Activated CD8-positive, alpha-beta memory T cell treated with anti-CD3 and anti-CD28 coated beads, Interleukin-2, amount 10 ng/mL, durations not matched to agents 7 days and 5 days (primary cell): ENCODE data around the gene NLRP2B. TPM values are rescaled to one million over a fixed set of nuclear protein-coding genes. Genes with fewer than 3 reads are reported as not detected.
"Not testable (repeated sequence)": the region's sequence is repeated elsewhere in the genome, so short reads cannot be mapped to it uniquely, and the experiment has no call there.

Experiments used
- ATAC-seq: fragments of 150-1000 bp; cut with Tn5 transposase; one replicate; pipeline ENCODE4 v1.10.0; 2021; ENCODE audit warnings: moderate library complexity
- CTCF ChIA-PET: fragments of 350-600 bp; sonication (Branson Sonifier 250); formaldehyde crosslinking; loops from one replicate; lab custom pipeline; 2021; ENCODE audit warnings: antibody characterized with exemption; lab: Charles Lee
- DNase-seq: peaks from one replicate; pipeline ENCODE4 v3.0.0-alpha.2; 2020
- H3K27ac Mint-ChIP-seq: one replicate; pipeline ENCODE4 v1.8.0; 2021; ENCODE audit warnings: mild to moderate bottlenecking, mixed read lengths
- H3K27me3 Mint-ChIP-seq: one replicate; pipeline ENCODE4 v1.8.0; 2021; ENCODE audit warnings: mixed read lengths
- H3K36me3 Mint-ChIP-seq: one replicate; pipeline ENCODE4 v1.8.0; 2021; ENCODE audit warnings: mild to moderate bottlenecking, mixed read lengths
- H3K4me1 Mint-ChIP-seq: one replicate; pipeline ENCODE4 v1.8.0; 2021; ENCODE audit warnings: mixed read lengths
- H3K4me3 Mint-ChIP-seq: one replicate; pipeline ENCODE4 v1.8.0; 2021; ENCODE audit warnings: mild to moderate bottlenecking, moderate library complexity, mixed read lengths
- H3K9me3 Mint-ChIP-seq: one replicate; pipeline ENCODE4 v1.8.0; 2022; ENCODE audit warnings: low read depth, mixed read lengths
- total RNA-seq, 2 experiments: library from RNA; stranded (reverse); gene quantifications; one replicate each; pipeline ENCODE4 v1.2.3, GENCODE V29; 2021

Gene NLRP2B
- total RNA-seq: not detected

- Mint-ChIP-seq H3K27ac (no peak within 1 kb of the TSS), H3K9me3 (no peaks in the 10 kb centered on the region), H3K27me3 (no peaks in the 10 kb centered on the region), H3K4me1 (no peaks in the 10 kb centered on the region), H3K36me3 (no peaks in the 10 kb centered on the region), H3K4me3 (no peak within 1 kb of the TSS)
- DNase-seq (no peak), ATAC-seq (no peak)
- CTCF ChIA-PET: no interaction called here
Measured at GRCh38 chrX:57680160-57680559, at the start of gene NLRP2B. Gene NLRP2B (minus strand): TSS chrX:57680260.

- H3K27me3 Mint-ChIP-seq, DNase-seq, H3K4me1 Mint-ChIP-seq, H3K27ac Mint-ChIP-seq, H3K4me3 Mint-ChIP-seq, H3K36me3 Mint-ChIP-seq, CTCF ChIA-PET, H3K9me3 Mint-ChIP-seq, ATAC-seq: not testable (repeated sequence)
Measured at GRCh38 chrX:57725995-57726394, 45.9 kb upstream of the NLRP2B start.

GRCh38 chrX:57681341-57681740, 1.3 kb upstream of the NLRP2B start:
- ATAC-seq: no peak

DNA sequence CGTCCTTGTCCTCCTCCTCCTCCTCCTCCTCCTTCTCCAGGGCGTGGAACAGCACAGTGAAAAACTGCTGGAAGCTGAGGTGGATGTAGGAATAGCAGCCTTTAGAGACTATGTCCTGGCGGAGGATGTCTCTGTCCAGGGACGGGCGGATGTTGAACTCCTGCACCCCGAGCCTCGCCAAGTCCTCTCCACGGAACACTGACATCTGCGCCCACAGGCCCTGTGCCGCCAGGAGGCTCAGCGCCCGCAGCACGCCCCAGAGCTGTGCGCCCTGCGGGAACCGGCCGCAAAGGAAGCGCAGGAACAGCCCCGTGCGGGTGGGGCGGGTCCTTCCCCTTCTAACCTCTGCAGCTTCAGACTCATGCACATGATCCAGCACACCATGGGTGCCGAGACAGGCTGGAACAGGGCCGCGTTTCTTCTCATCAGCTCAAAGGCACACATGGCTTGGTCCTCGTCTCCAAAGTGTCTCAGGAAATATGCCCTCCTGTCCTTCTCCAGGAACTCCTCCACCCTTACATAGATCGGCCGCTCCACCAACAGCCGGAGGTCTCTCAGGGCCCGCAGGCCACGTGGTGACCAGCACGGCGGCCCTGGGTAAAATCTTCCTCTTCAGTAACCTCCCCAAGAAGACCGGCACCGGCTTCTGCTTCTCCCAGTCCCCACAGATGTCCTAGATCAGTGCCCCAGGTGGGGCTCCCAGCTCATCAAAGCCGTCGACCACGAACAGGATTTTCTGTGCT, 1.2 kb downstream of the NLRP2B start:
- no peak for DNase-seq
- no peak for ATAC-seq
- Mint-ChIP-seq H3K9me3 (peaks cover 2% of the 10 kb centered on the region), H3K27me3 (no peaks in the 10 kb centered on the region), H3K4me1 (no peaks in the 10 kb centered on the region), H3K27ac (no peak overlapping the region), H3K36me3 (no peaks in the 10 kb centered on the region), H3K4me3 (no peak overlapping the region)
- CTCF ChIA-PET: no interaction called here

More at GRCh38 chrX:57681341-57681740, 1.3 kb upstream of the NLRP2B start:
- no peak overlapping the region for H3K27ac Mint-ChIP-seq
- H3K4me3 Mint-ChIP-seq: no peak overlapping the region
- no peaks in the 10 kb centered on the region for H3K27me3 Mint-ChIP-seq
- no peaks in the 10 kb centered on the region for H3K36me3 Mint-ChIP-seq
- no peak for DNase-seq
- CTCF ChIA-PET: no interaction called here
- H3K9me3 Mint-ChIP-seq: no peaks in the 10 kb centered on the region
- H3K4me1 Mint-ChIP-seq: no peaks in the 10 kb centered on the region

DNA sequence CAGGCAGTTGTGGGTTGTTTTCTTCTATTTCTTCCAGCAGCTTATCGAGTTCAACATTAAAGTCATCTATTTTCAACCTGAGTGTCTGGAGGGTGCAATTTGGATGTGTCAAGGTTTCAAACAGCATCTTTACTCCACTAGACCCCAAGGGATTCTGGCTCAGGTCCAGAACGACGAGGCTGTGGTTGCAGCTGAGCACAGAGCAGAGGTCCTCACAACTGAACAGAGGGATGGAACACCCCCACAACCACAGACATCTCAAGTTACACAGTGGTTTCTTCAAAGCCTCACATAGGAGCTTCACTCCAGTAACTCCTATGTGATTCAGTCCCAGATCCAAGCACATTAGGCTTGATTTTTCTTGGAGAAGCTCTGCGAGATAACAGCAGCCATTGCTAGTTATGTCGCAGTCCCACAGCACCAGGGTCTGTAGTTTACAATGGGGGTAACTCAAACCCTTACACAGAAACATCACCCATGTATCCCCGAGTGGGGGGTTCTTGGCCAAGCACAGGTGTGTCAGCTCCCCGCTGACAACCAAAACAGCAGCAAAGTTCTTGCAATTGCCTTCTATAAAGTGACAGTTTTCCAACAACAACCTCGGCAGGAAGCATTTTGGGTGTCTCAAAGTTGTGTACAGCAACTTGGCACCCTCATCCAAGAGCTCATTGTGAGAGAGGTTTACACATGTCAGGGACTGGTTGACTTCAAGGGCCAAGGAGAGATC, 2.8 kb downstream of the NLRP2B start:
- no peak overlapping the region for H3K27ac Mint-ChIP-seq
- H3K9me3 Mint-ChIP-seq: peaks cover 2% of the 10 kb centered on the region
- no peak for DNase-seq
- H3K4me3 Mint-ChIP-seq: no peak overlapping the region
- no peaks in the 10 kb centered on the region for H3K4me1 Mint-ChIP-seq
- ATAC-seq: no peak
- H3K27me3 Mint-ChIP-seq: no peaks in the 10 kb centered on the region
- no peaks in the 10 kb centered on the region for H3K36me3 Mint-ChIP-seq
- CTCF ChIA-PET: no interaction called here

GRCh38 chrX:57675320-57675719, 4.7 kb downstream of the NLRP2B start:
- Mint-ChIP-seq H3K9me3 (peaks cover 2% of the 10 kb centered on the region), H3K27ac (no peak overlapping the region), H3K36me3 (no peaks in the 10 kb centered on the region), H3K4me1 (no peaks in the 10 kb centered on the region), H3K4me3 (no peak overlapping the region), H3K27me3 (no peaks in the 10 kb centered on the region)
- DNase-seq (no peak), ATAC-seq (no peak)
- CTCF ChIA-PET: no interaction called here

DNA sequence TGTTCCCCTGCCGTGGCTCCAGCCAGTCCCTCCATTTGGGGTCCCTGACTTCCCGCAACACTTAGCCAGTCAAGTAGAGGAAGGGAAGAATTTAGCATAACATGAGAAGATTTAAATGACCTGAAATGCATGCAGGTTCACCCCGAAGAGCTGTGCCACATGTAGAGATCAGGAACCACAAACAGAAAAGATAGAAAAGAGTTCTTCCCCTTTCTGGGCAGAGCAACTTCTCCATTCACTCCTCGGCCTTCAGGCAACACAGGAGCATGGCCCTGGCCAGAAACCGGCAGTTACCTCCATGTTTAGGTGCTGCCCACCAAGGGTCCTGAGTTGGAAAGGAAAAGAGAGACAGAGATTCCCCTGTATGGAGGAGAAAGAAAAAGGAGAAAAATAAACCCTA, 5.2 kb downstream of the NLRP2B start:
- no peaks in the 10 kb centered on the region for H3K4me1 Mint-ChIP-seq
- no peak overlapping the region for H3K4me3 Mint-ChIP-seq
- H3K27ac Mint-ChIP-seq: no peak overlapping the region
- no peak for DNase-seq
- H3K36me3 Mint-ChIP-seq: no peaks in the 10 kb centered on the region
- H3K9me3 Mint-ChIP-seq: peaks cover 2% of the 10 kb centered on the region
- CTCF ChIA-PET: no interaction called here
- no peak for ATAC-seq
- H3K27me3 Mint-ChIP-seq: no peaks in the 10 kb centered on the region

DNA sequence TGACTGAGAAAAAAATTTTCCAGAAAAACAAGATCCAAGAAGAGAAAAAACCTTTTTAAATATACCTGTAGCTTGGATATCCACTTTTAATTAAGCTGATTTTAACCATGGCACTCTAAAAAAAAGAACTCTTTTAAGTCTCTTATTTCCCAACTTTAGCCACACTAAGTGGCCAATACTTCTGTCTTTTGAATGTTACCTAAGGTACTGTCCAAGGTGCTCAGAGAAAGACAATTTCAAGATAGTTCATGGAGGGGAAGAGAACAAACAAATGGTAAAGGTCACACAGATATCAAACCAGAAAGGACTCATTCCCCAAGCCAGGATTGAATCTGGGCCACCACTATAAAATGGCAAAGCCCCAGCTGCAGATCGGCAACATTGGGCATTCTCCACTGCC, 10.1 kb downstream of the NLRP2B start:
- no peaks in the 10 kb centered on the region for H3K27me3 Mint-ChIP-seq
- H3K4me3 Mint-ChIP-seq: no peak overlapping the region
- no peak for ATAC-seq
- H3K4me1 Mint-ChIP-seq: no peaks in the 10 kb centered on the region
- H3K36me3 Mint-ChIP-seq: no peaks in the 10 kb centered on the region
- CTCF ChIA-PET: no interaction called here
- H3K9me3 Mint-ChIP-seq: peaks cover 2% of the 10 kb centered on the region
- no peak overlapping the region for H3K27ac Mint-ChIP-seq
- no peak for DNase-seq

GRCh38 chrX:57667010-57667409, 13.1 kb downstream of the NLRP2B start:
- Mint-ChIP-seq H3K27ac (no peak overlapping the region), H3K9me3 (no peaks in the 10 kb centered on the region), H3K36me3 (no peaks in the 10 kb centered on the region), H3K4me3 (no peak overlapping the region), H3K27me3 (no peaks in the 10 kb centered on the region), H3K4me1 (no peaks in the 10 kb centered on the region)
- ATAC-seq: no peak
- DNase-seq: no peak
- CTCF ChIA-PET: no interaction called here

GRCh38 chrX:57655065-57655464, 25.0 kb downstream of the NLRP2B start:
- CTCF ChIA-PET: no interaction called here
- H3K4me3 Mint-ChIP-seq: no peak overlapping the region
- H3K27ac Mint-ChIP-seq: no peak overlapping the region
- H3K9me3 Mint-ChIP-seq: no peaks in the 10 kb centered on the region
- H3K27me3 Mint-ChIP-seq: no peaks in the 10 kb centered on the region
- no peaks in the 10 kb centered on the region for H3K4me1 Mint-ChIP-seq
- DNase-seq (no peak), ATAC-seq (no peak)
- H3K36me3 Mint-ChIP-seq: no peaks in the 10 kb centered on the region

- H3K9me3 Mint-ChIP-seq: no peaks in the 10 kb centered on the region
Measured at GRCh38 chrX:57652705-57653104, 27.4 kb downstream of the NLRP2B start.

GRCh38 chrX:57651169-57651919, 28.7 kb downstream of the NLRP2B start:
- H3K36me3 Mint-ChIP-seq: no peaks in the 10 kb centered on the region
- ATAC-seq (no peak), DNase-seq (no peak)
- H3K4me3 Mint-ChIP-seq: no peak overlapping the region
- H3K9me3 Mint-ChIP-seq: no peaks in the 10 kb centered on the region
- no peaks in the 10 kb centered on the region for H3K27me3 Mint-ChIP-seq
- H3K27ac Mint-ChIP-seq: no peak overlapping the region
- CTCF ChIA-PET: no interaction called here
- H3K4me1 Mint-ChIP-seq: no peaks in the 10 kb centered on the region

More at GRCh38 chrX:57652705-57653104, 27.4 kb downstream of the NLRP2B start:
- Mint-ChIP-seq H3K4me1 (no peaks in the 10 kb centered on the region), H3K27ac (no peak overlapping the region), H3K4me3 (no peak overlapping the region), H3K27me3 (no peaks in the 10 kb centered on the region), H3K36me3 (no peaks in the 10 kb centered on the region)
- CTCF ChIA-PET: no interaction called here
- ATAC-seq: no peak
- DNase-seq: no peak

GRCh38 chrX:57647020-57647419, 33.0 kb downstream of the NLRP2B start:
- Mint-ChIP-seq H3K27ac (no peak overlapping the region), H3K27me3 (no peaks in the 10 kb centered on the region), H3K4me3 (no peak overlapping the region), H3K9me3 (no peaks in the 10 kb centered on the region), H3K4me1 (no peaks in the 10 kb centered on the region), H3K36me3 (no peaks in the 10 kb centered on the region)
- CTCF ChIA-PET: no interaction called here
- DNase-seq (no peak), ATAC-seq (no peak)

DNA sequence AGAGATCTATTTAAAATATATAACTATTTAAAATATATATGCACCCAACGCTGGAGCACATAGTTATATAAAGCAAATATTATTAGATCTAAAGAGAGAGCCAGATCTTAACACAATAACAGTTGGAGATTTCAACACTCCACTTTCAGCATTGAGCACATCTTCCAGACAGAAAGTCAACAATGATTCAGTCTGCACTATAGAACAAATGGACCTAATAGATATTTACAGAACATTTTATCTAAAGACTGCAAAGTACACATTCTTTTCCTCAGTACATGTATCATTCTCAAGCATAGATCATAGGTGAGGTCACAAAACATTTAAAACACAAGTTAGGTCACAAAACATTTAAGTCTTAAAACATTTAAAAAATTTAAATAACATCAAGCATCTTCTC, 36.4 kb downstream of the NLRP2B start:
- Mint-ChIP-seq H3K4me3 (no peak overlapping the region), H3K27ac (no peak overlapping the region), H3K27me3 (no peaks in the 10 kb centered on the region), H3K4me1 (no peaks in the 10 kb centered on the region), H3K36me3 (no peaks in the 10 kb centered on the region), H3K9me3 (no peaks in the 10 kb centered on the region)
- ATAC-seq: no peak
- CTCF ChIA-PET: no interaction called here
- DNase-seq: no peak
